HepG2 (cell line): ENCODE data around the gene LINGO1. TPM values are rescaled to one million over a fixed set of nuclear protein-coding genes. Genes with fewer than 3 reads are reported as not detected.

Source experiments
- DPF2 ChIP-seq: sonication (generic); formaldehyde crosslinking; IDR thresholded peaks from 2 replicates; pipeline ENCODE4 v1.4.0; 2020; ENCODE audit warnings: mild to moderate bottlenecking, low read depth, missing genetic modification reagents, borderline replicate concordance
- GATAD2A ChIP-seq: IDR thresholded peaks from 2 replicates; pipeline ENCODE4 v1.6.1; 2016
- HIC2 ChIP-seq: sonication (generic); formaldehyde crosslinking; IDR thresholded peaks from 2 replicates; pipeline ENCODE4 v1.9.0; 2022; ENCODE audit warnings: low read depth, missing genetic modification reagents
- HNRNPLL ChIP-seq: fragments of 200-400 bp; formaldehyde crosslinking; IDR thresholded peaks from 2 replicates; pipeline ENCODE4 v1.6.1; 2017; ENCODE audit warnings: mild to moderate bottlenecking, low read depth, low read length; ENCODE audit not compliant: poor library complexity, severe bottlenecking
- MIXL1 ChIP-seq: IDR thresholded peaks from 2 replicates; pipeline ENCODE4 v1.6.1; 2016
- MZF1 ChIP-seq: sonication (generic); formaldehyde crosslinking; IDR thresholded peaks from 2 replicates; pipeline ENCODE4 v1.8.1; 2023; ENCODE audit warnings: mild to moderate bottlenecking, missing genetic modification reagents, borderline replicate concordance
- NAIF1 ChIP-seq: sonication (generic); formaldehyde crosslinking; IDR thresholded peaks from 2 replicates; pipeline ENCODE4 v1.5.0; 2020; ENCODE audit warnings: mild to moderate bottlenecking, missing genetic modification reagents, borderline replicate concordance
- NFATC3 ChIP-seq: sonication (generic); formaldehyde crosslinking; IDR thresholded peaks from 2 replicates; pipeline ENCODE4 v1.5.1; 2020; ENCODE audit warnings: mild to moderate bottlenecking, missing genetic modification reagents
- NR1H2 ChIP-seq: sonication (generic); formaldehyde crosslinking; IDR thresholded peaks from 2 replicates; pipeline ENCODE4 v1.8.1; 2022; ENCODE audit warnings: low read depth, missing genetic modification reagents, borderline replicate concordance
- POGK ChIP-seq: sonication (generic); formaldehyde crosslinking; conservative IDR thresholded peaks from 2 replicates; pipeline ENCODE4 v1.8.0; 2022; ENCODE audit warnings: mild to moderate bottlenecking, moderate library complexity, missing genetic modification reagents
- RELA ChIP-seq: sonication (generic); formaldehyde crosslinking; IDR thresholded peaks from 2 replicates; pipeline ENCODE4 v1.4.0; 2020; ENCODE audit warnings: missing genetic modification reagents
- SIX4 ChIP-seq: sonication (generic); formaldehyde crosslinking; IDR thresholded peaks from 2 replicates; pipeline ENCODE4 v1.4.0; 2020; ENCODE audit warnings: missing genetic modification reagents
- ZFY ChIP-seq: sonication (generic); formaldehyde crosslinking; IDR thresholded peaks from 2 replicates; pipeline ENCODE4 v1.4.0; 2020; ENCODE audit warnings: missing genetic modification reagents
- ZKSCAN8 ChIP-seq: IDR thresholded peaks from 2 replicates; pipeline ENCODE4 v1.6.1; 2016; ENCODE audit warnings: borderline replicate concordance, missing genetic modification reagents, missing compliant biosample characterization
- ZMYM2 ChIP-seq: sonication (generic); formaldehyde crosslinking; IDR thresholded peaks from 2 replicates; pipeline ENCODE4 v1.8.0; 2022; ENCODE audit warnings: mild to moderate bottlenecking, missing genetic modification reagents
- ZNF331 ChIP-seq: sonication (generic); formaldehyde crosslinking; IDR thresholded peaks from 2 replicates; pipeline ENCODE4 v1.4.0; 2020; ENCODE audit warnings: missing genetic modification reagents
- ZNF644 ChIP-seq: IDR thresholded peaks from 2 replicates; pipeline ENCODE4 v1.6.1; 2016; ENCODE audit warnings: low read depth
- ZNF773 ChIP-seq: sonication (generic); formaldehyde crosslinking; IDR thresholded peaks from 2 replicates; pipeline ENCODE4 v1.4.0; 2020; ENCODE audit warnings: missing genetic modification reagents, borderline replicate concordance
- ZNF788 ChIP-seq: sonication (generic); formaldehyde crosslinking; IDR thresholded peaks from 2 replicates; pipeline ENCODE4 v1.5.0; 2020; ENCODE audit warnings: mild to moderate bottlenecking, missing genetic modification reagents, borderline replicate concordance
- ZNF792 ChIP-seq: IDR thresholded peaks from 2 replicates; pipeline ENCODE4 v1.6.1; 2016
- polyA plus RNA-seq, 8 experiments: library from polyadenylated mRNA; depleted of rRNA in 3 of 8; stranded (reverse) in 7 of 8; unstranded in 1 of 8; fragments of >200 nt; fragmentation: Illumina TruSeq in 4 of 8; extraction: Trizol in 4 of 8; gene quantifications; 2 replicates each; pipeline versions ENCODE4 v1.2.1 to v1.2.3, GENCODE V29; 2011 to 2016; ENCODE audit warnings: low read depth in 4 of 8, missing spikeins in 1 of 8, mixed read lengths in 1 of 8; ENCODE audit not compliant: insufficient read depth in 1 of 8
- total RNA-seq, 5 experiments: library from RNA; depleted of rRNA; stranded (reverse); fragments of >200 nt; fragmentation: Illumina TruSeq; extraction: Trizol; gene quantifications; 2 replicates each; pipeline ENCODE4 v1.2.3, GENCODE V29; 2016; ENCODE audit warnings: low read depth in 1 of 5
- TF ChIP-seq, protein P1 (sequence below): sonication (generic); formaldehyde crosslinking; IDR thresholded peaks from 2 replicates; pipeline ENCODE4 v1.5.0; 2020; ENCODE audit warnings: missing genetic modification reagents
- TF ChIP-seq, protein P2 (sequence below): sonication (generic); formaldehyde crosslinking; IDR thresholded peaks from 2 replicates; pipeline ENCODE4 v1.5.0; 2020; ENCODE audit warnings: missing genetic modification reagents, mild to moderate bottlenecking, borderline replicate concordance
- TF ChIP-seq, protein P3 (sequence below): IDR thresholded peaks from 2 replicates; pipeline ENCODE4 v1.6.1; 2018; ENCODE audit warnings: missing genetic modification reagents, mild to moderate bottlenecking, missing compliant biosample characterization
- TF ChIP-seq, protein P4 (sequence below): sonication (generic); formaldehyde crosslinking; conservative IDR thresholded peaks from 2 replicates; pipeline ENCODE4 v1.4.0; 2020; ENCODE audit warnings: missing genetic modification reagents

Gene LINGO1
- total and polyA plus RNA-seq, 2 of the 13 experiments (the other 11 are each of a cell fraction or from before 2014, with no cell fraction given): 0.07 TPM; not detected in 1

DNA sequence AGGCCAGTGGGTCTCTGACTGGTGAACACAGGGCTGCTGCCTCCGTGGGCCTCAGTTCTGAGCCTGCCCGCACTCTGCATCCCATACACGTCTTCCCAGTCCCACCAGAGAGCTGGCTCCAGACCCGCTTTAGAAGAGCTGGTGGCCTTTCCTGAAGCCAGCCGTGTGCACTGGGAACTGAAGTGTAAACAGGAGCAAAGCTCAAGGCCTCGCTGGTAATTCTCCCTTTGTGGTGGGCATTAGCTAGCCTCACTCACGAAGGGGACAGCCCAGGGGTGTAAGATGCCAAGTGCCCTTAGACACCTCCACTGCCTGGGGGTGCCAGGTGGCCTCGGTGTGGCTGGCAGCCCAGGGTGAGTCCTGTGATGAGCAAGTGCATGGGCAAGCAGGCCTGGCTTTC, 12.9 kb upstream of the LINGO1 start (continued):
- TF ChIP-seq NR1H2 (CRISPR knock-in tag): no peak
- TF ChIP-seq ZNF773 (CRISPR knock-in tag): no peak
- peak; percentile 63 for TF ChIP-seq ZNF644 (CRISPR knock-in tag)
- no peak for TF ChIP-seq RELA (CRISPR knock-in tag)
- peak; percentile 82 for TF ChIP-seq GATAD2A
- no peak for TF ChIP-seq NFATC3
- 0 out of 2 replicates have a peak, but pooled peaks have one; percentile 30 for TF ChIP-seq POGK
- no peak for TF ChIP-seq SIX4 (CRISPR knock-in tag)
- TF ChIP-seq DPF2 (CRISPR knock-in tag): peak; percentile 75
- TF ChIP-seq MZF1 (CRISPR knock-in tag): no peak
- TF ChIP-seq ZNF331: peak; percentile 27; the same call in 1 of the 2 replicates
- TF ChIP-seq HNRNPLL: no peak
- 0 out of 2 replicates have a peak, but pooled peaks have one; percentile 27 for TF ChIP-seq ZKSCAN8
- peak; percentile 26; the same call in 1 of the 2 replicates for TF ChIP-seq ZNF792 (CRISPR knock-in tag)
- 0 out of 2 replicates have a peak, but pooled peaks have one; percentile 29 for TF ChIP-seq MIXL1 (CRISPR knock-in tag)
- TF ChIP-seq ZFY (CRISPR knock-in tag): 0 out of 2 replicates have a peak, but pooled peaks have one; percentile 43
- peak; percentile 45; the same call in 1 of the 2 replicates for TF ChIP-seq ZNF788 (CRISPR knock-in tag)
- TF ChIP-seq, protein P1, sequence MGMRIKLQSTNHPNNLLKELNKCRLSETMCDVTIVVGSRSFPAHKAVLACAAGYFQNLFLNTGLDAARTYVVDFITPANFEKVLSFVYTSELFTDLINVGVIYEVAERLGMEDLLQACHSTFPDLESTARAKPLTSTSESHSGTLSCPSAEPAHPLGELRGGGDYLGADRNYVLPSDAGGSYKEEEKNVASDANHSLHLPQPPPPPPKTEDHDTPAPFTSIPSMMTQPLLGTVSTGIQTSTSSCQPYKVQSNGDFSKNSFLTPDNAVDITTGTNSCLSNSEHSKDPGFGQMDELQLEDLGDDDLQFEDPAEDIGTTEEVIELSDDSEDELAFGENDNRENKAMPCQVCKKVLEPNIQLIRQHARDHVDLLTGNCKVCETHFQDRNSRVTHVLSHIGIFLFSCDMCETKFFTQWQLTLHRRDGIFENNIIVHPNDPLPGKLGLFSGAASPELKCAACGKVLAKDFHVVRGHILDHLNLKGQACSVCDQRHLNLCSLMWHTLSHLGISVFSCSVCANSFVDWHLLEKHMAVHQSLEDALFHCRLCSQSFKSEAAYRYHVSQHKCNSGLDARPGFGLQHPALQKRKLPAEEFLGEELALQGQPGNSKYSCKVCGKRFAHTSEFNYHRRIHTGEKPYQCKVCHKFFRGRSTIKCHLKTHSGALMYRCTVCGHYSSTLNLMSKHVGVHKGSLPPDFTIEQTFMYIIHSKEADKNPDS (CRISPR knock-in tag): no peak
- TF ChIP-seq, protein P2, sequence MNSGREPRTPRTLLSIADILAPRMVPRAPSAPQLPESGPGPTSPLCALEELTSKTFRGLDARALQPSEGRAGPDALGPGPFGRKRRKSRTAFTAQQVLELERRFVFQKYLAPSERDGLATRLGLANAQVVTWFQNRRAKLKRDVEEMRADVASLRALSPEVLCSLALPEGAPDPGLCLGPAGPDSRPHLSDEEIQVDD: no peak
- TF ChIP-seq, protein P3, sequence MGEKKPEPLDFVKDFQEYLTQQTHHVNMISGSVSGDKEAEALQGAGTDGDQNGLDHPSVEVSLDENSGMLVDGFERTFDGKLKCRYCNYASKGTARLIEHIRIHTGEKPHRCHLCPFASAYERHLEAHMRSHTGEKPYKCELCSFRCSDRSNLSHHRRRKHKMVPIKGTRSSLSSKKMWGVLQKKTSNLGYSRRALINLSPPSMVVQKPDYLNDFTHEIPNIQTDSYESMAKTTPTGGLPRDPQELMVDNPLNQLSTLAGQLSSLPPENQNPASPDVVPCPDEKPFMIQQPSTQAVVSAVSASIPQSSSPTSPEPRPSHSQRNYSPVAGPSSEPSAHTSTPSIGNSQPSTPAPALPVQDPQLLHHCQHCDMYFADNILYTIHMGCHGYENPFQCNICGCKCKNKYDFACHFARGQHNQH (CRISPR knock-in tag): no peak
- no peak for TF ChIP-seq NAIF1
- peak; percentile 35; the same call in 1 of the 2 replicates for TF ChIP-seq ZMYM2 (CRISPR knock-in tag)
- TF ChIP-seq, protein P4, sequence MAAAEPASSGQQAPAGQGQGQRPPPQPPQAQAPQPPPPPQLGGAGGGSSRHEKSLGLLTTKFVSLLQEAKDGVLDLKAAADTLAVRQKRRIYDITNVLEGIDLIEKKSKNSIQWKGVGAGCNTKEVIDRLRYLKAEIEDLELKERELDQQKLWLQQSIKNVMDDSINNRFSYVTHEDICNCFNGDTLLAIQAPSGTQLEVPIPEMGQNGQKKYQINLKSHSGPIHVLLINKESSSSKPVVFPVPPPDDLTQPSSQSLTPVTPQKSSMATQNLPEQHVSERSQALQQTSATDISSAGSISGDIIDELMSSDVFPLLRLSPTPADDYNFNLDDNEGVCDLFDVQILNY (CRISPR knock-in tag): no peak
- TF ChIP-seq HIC2 (CRISPR knock-in tag): peak; percentile 97
